ENCODE data around the gene CAB39L.

The CAB39L gene

DNA sequence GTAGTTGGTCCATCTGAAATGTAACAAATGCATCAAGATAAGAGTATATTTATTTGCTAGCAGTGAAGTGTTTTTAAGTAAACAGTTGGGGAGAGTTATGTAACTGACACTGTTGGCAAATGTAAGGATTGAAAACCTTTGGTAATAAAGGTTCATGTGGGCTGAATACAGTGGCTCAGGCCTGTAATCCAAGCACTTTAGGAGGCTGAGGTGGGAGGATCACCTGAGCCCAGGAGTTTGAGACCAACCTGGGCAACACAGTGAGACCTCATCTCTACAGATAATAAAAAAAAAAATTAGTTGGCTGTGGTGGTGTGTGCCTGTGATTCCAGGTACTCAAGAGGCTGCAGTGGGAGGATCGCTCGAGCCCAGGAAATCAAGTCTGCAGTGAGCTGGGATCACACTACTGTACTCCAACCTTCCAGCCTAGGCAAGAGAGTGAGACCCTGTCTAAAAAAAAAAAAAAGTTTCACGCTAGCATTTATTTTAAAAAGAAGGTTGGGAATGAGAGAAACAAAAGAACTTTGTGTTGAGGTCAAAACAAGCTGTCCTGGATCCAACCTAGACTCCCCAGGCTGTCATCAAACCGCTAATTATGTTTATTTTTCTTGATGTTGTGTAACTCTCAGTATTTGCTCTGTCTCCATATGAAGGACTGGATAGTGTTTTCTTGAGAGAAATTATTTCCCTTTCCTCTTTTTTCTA is 20.9 kb upstream of the CAB39L start:
- H3K4me3 ChIP-seq (ENCODE audit: low read depth, low read length) = no peak overlapping the region
- peak; percentile 6 for DNase-seq (ENCODE audit: low read depth, low spot score)
- TF ChIP-seq, protein P1, sequence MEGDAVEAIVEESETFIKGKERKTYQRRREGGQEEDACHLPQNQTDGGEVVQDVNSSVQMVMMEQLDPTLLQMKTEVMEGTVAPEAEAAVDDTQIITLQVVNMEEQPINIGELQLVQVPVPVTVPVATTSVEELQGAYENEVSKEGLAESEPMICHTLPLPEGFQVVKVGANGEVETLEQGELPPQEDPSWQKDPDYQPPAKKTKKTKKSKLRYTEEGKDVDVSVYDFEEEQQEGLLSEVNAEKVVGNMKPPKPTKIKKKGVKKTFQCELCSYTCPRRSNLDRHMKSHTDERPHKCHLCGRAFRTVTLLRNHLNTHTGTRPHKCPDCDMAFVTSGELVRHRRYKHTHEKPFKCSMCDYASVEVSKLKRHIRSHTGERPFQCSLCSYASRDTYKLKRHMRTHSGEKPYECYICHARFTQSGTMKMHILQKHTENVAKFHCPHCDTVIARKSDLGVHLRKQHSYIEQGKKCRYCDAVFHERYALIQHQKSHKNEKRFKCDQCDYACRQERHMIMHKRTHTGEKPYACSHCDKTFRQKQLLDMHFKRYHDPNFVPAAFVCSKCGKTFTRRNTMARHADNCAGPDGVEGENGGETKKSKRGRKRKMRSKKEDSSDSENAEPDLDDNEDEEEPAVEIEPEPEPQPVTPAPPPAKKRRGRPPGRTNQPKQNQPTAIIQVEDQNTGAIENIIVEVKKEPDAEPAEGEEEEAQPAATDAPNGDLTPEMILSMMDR (IDR thresholded peaks at IDR 0.05; ENCODE audit: low read depth, low read length) = no peak
- in situ Hi-C loops (cut with HindIII; ENCODE audit: low sequenced_read_pairs) = no loop called here

DNA sequence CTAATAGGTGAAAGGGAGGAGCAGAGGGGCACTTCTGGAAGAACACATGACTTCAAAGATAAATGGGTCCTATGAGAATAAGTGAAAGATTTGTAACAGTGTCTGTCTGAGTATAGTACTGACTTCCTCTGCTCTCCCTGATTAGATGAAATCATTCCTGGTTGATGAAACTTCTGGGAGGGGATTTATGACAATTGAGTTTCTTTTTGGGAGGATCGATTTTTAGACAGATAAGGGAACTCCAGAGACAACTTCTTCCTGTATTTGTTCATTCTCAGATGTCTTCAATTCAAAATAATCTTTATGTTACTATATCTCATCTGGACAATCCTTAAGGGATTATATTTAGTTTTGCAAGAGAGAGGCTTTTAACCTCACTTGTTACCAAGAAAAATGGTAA is 20.2 kb upstream of the CAB39L start:
- DNase-seq (ENCODE audit: low read depth, low spot score) = no peak
- no peak overlapping the region for H3K4me3 ChIP-seq (ENCODE audit: low read depth, low read length)
- in situ Hi-C loops (cut with HindIII; ENCODE audit: low sequenced_read_pairs) = no loop called here
- TF ChIP-seq, protein P1 (IDR thresholded peaks at IDR 0.05; ENCODE audit: low read depth, low read length) = no peak

DNA sequence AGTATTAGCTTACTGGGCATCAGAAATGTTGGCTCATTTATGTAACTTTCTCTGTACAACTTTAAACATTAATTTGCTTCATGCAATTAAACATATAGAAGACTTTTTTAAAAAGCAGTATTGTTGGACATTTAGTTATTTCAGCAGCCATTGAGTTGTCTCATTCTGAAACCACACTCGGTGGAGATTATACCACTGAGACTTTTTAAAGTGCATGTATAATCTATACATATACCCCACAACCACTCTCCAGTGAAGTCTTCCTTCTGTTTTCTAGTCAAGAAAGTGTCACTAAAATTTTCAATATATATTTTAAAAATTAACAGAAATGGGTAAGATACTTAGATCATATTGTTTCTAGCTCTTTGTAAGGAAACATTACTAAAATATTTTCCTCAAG is 15.7 kb upstream of the CAB39L start:
- TF ChIP-seq, protein P1 (IDR thresholded peaks at IDR 0.05; ENCODE audit: low read depth, low read length) = no peak
- in situ Hi-C loops (cut with HindIII; ENCODE audit: low sequenced_read_pairs) = no loop called here
- no peak overlapping the region for H3K4me3 ChIP-seq (ENCODE audit: low read depth, low read length)
- DNase-seq (ENCODE audit: low read depth, low spot score) = no peak

DNA sequence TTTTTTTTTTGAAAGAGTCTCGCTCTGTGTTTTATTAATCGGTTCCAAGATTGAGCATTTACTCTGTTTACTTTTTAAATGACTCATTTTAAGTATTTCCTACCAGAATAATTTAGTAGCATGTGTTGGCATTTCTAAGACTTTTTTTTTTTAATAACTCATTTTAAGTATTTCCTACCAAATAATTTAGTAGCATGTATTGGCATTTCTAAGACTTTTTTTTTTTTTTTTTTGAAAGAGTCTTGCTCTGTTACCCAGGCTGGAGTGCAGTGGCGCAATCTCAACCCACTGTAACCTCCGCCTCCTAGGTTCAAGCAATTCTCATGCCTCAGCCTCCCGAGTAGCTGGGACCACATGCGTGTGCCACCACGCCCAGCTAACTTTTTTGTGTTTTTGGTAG is 13.4 kb upstream of the CAB39L start:
- no peak overlapping the region for H3K4me3 ChIP-seq (ENCODE audit: low read depth, low read length)
- in situ Hi-C loops (cut with HindIII; ENCODE audit: low sequenced_read_pairs) = no loop called here
- DNase-seq (ENCODE audit: low read depth, low spot score) = no peak
- TF ChIP-seq, protein P1 (IDR thresholded peaks at IDR 0.05; ENCODE audit: low read depth, low read length) = no peak

DNA sequence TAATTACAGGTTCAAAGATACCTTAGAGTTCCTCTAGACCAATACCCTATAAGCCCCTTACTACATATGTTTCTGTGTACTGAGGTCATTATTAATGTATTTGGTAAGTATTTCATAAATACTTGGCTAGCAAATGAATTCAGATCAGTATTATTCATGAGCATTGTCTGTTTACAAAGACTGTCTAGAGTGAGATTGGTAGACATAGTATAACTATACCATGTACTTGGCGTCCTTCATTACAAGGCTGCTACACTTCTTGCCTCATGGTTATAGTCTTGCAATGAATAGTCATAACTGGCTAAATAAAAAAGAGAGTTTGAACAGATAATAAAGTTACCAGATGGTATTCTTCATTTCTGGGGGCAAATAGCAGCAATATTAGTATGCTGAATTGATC is 12.3 kb upstream of the CAB39L start:
- in situ Hi-C loops (cut with HindIII; ENCODE audit: low sequenced_read_pairs) = no loop called here
- no peak for DNase-seq (ENCODE audit: low read depth, low spot score)
- no peak overlapping the region for H3K4me3 ChIP-seq (ENCODE audit: low read depth, low read length)
- TF ChIP-seq, protein P1 (IDR thresholded peaks at IDR 0.05; ENCODE audit: low read depth, low read length) = no peak

DNA sequence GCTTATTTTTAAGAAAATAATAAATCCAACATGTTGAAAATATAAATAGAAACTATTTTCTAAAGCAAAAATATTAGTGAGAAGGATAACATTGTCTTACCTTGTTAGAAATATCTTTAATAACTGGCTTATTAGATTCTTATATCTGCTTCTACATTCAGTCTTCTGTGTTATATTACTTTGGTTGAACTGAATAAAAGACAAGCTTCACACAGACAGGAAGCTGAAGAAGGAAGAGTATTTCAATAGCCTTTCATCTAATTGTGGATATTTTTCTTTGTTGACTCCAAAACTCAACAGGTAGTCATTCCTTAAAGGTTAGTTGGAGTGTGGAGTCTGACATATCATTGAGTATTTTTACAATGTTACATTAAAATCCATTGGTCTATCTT is 11.1 kb upstream of the CAB39L start:
- TF ChIP-seq, protein P1 (IDR thresholded peaks at IDR 0.05; ENCODE audit: low read depth, low read length) = no peak
- no peak overlapping the region for H3K4me3 ChIP-seq (ENCODE audit: low read depth, low read length)
- no peak for DNase-seq (ENCODE audit: low read depth, low spot score)
- in situ Hi-C loops (cut with HindIII; ENCODE audit: low sequenced_read_pairs) = no loop called here

Data from astrocyte of the spinal cord (primary cell).